Stimulated activated CD8-positive, alpha-beta memory T cell treated with anti-CD3 and anti-CD28 coated beads, Interleukin-4, amount 100 ng/mL, for 1 hour (primary cell): ENCODE results near the gene TTC28.

Experiments
- DNase-seq, 2 donors: peaks; one replicate each; pipeline ENCODE4 v3.0.0-alpha.2; 2020; ENCODE audit warnings: low read depth in 2 of 2, low spot score in 1 of 2

Gene TTC28

DNA sequence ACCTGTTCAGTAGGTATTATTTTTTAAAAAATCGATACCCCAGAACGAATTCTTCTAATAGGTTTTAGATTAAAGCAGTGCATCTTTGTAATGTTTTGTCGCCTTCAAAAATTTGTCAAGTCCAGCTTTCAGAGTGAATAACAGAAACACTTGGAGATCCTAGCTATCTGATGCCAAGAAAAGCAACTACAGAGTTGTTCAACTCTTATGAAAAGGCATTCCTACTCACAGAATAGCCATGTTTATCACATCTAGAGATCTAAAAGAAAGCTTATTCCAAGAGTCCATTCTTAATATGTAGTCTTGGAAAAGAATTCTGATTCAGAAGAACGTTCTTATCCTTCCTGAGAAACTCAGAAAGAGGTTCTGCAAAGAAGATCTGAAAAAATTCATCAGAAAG lies 268.5 kb downstream of the TTC28 start:
- DNase-seq = no peak

DNA sequence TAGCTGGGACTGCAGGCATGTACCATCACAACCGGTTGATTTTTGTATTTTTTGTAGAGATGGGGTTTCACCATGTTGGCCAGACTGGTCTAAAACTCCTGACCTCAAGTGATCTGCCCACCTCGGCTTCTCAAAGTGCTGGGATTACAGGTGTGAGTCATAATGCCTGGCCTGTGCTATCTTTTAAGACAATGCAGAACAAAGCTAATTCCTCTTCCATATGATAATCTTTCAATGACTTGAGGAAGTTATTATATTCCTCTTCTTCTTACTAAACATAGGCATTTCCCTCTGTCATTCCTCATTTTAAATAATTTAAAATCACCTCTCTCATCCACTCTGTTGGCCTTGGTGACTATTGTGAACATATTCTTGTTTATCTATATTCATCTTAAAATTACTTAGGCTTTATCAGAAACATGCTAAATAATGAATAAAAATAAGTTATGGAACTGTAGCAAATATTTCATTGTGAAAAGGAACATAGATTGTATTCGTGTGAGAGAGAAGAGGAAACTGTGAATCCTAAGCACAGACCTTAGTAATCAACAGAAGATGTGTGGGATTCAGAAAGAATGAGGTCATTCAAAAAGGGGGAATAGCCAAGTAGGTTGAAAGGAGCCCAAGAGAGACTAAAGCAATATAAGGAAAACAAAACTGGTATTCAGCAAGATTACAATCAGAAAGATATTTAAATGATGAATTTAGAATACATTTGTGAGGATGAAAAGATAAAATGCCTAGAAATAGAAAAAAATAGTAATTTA lies 269.4 kb downstream of the TTC28 start:
- DNase-seq = no peak

DNA sequence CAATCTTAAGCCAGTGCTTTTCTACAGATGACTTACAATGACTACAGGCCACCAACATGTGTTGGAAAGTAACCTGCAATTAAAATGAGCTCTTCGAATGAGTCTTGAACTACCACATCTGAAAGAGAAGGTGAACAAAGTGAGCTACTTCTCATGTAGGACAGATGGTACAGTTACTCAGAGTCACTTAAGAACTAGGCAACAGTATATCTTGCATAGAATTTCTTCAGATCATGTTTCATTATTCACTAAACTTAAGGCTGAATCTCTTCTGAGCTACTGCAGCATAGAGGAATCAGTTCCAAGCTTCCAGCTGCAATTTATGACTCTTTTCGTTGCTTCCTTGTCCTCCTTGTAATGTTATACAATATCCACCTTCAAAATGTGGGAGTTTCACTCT lies 270.9 kb downstream of the TTC28 start:
- no peak for DNase-seq

DNA sequence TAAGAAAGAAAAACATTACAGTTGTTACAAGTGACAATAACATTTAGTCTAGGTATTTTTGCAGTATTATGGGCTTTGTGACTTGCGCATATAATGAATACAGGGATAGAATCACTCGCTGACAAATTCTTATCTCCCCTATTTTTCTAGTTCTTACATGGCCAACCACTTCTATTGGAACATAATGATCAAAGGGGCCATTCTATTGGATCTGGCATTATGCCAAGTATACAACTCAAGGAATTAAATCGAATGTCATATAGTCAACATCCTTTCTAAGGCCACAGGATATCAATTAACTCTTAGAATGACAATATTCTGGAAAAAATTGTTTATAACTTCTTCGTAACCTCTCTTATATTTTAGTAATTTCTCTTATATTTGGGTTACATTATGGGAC lies 272.0 kb downstream of the TTC28 start:
- DNase-seq = no peak

DNA sequence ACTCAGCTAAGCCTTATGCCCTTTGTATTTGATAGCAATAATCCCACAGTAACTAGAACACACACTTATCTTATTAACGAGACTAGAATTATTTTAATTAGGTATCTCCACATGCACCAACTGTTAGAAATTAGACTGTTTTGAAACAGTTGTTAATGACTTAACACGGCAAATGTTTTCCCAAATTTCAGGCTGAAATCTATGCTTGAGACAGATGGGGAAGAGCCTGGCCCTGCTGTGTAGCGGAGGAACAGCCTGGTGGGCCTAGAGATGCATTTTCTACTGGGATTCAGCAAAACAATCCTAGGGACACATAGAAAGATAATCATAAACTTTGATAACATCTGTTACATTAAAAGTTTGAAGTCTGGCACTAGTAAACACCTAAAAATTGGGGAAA lies 273.4 kb downstream of the TTC28 start:
- no peak for DNase-seq

DNA sequence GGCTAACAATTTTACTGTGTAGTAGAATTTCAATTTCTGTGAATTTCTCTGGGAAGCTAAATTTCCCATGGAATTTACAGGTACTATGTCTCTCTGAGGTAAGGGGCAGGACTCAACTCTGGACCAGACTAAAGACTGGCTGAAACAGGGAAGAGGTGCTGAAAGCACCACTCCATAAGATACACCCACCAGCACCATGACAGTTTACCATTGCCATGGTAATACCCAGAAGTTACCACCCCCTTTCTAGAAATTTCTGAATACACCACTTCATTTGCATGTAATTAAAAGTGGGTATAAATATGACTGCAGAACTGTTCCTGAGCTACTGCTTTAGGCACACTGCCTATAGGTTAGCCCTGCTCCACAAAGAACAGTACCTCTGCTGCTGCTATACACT lies 274.1 kb downstream of the TTC28 start:
- DNase-seq = no peak

DNA sequence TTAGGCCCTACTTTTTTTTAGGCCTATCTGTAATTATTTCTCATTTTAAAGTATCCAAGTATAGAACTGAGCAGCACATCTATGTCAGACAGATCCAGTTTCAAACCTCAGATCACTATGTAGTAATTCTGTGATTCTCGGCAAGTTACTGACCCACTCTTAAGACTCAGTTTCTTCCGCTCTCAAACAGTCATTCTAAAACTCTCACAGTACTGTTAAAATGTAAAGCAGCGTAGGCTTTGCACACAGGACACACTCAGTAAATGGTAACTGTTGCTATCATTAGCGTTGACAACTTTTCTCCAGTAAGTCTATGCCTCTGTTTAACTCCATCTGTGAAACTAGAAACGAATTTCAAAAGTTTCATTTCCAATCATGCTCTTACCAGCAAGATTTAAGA lies 277.1 kb downstream of the TTC28 start:
- no peak for DNase-seq

DNA sequence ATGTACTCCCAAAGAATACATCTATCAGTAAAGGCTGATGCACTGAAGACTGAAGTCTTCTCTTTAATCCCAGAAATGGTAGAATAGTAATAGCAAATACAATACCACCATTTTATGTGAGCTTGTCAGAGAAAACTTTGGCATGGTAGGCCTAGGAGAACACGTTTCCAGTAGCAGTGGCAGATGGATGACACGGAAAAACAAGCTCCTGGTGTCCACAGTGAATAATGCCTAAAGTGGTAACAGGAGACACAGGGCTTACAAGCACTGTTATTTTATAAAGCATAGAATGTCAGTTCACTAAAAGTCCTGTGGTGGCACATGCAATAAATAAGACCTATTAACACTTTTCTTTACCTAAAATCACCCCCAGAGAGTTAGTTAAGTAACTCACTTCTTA lies 277.6 kb downstream of the TTC28 start:
- DNase-seq = no peak

DNA sequence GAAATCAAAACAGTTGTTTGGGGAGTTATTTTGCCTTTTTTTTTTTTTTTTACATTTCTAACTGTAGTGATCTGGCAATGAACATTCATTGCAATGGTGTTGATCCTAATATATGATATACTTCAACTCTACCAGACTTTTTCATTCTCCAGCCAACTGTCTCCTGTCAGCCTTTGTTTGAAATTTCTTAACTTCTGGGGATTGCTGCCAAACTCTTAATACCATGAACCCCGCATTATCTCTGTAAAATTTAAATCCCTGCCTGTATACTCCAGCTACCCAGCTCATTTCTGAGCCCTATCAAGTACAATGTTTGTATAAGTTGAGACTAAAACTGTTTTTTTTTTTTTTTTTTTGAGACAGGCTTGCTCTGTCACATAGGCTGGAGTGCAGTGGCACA lies 280.7 kb downstream of the TTC28 start:
- DNase-seq = no peak

DNA sequence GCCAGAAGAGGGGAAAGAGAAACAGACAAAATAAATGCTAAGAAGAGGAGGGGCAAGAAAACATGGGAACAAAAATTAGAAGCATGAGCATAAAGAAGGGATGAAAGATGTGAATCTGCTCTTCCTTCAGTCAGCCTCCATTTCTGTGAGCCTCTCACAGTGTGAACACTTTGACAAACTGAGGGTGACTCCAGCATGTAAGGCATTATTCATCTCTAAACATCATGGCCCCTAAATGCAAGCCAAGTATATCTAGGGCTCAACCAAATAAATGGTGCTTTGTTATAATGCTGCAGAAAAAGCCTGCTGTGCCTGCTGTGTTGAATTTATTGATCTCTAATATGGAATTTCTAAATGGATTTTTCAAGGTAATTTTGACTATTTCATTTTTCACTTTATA lies 281.3 kb downstream of the TTC28 start:
- DNase-seq = no peak

DNA sequence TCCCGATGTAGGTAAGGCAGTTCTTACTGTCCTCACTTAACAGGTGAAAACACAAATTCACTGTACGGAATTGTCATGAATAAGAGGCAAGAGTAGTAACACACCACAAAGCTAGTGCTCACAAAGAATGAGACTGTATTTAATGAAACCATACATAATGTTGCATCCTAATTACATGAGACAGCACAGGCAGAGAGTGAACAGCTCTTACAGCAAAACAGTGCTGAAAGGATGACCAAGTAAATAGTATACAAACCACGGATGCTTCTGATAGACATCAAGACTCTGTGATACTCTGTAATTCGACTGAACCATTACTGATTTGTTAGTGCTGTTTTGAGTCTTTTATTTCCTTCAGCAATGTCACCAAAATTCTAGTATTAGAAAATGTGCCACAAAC lies 282.3 kb downstream of the TTC28 start:
- no peak for DNase-seq

DNA sequence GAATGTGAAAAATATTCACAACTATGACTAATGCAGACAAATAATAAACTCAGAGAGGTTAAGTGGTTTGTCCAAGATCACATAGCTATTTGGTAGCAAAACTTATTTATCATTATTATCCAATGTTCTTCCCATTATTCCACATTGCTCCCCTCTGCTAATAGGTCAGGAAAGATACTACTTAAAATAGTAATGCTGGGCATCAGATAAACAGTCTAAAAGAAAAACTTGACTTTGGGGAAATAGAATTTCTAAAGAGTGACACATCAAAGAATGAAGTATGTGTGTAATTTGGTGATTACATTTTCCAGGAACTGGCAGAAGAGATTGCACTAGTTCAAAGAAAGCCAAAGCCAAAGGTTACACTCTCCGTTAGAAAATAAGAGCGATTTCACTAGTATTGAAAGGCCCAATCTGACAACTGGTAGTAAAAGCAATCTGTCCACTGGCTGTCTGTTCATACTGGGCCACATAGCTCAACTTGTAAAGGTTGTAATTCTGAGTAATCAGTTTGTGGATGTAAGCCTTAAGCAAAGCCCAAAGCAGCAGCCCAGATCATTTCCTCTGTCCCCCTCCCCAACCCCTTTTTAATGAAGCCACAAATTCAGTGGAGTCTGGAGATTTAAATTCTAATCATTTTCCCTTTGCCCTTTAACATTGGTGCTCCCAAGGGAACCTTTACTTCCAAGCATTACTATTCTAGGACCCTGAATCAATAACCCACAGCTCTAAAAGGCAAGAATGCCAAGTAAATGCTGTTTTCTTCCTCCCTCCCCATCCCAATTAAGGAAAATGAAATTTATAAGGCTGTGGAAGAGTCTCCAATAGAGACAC lies 283.5 kb downstream of the TTC28 start:
- no peak for DNase-seq

DNA sequence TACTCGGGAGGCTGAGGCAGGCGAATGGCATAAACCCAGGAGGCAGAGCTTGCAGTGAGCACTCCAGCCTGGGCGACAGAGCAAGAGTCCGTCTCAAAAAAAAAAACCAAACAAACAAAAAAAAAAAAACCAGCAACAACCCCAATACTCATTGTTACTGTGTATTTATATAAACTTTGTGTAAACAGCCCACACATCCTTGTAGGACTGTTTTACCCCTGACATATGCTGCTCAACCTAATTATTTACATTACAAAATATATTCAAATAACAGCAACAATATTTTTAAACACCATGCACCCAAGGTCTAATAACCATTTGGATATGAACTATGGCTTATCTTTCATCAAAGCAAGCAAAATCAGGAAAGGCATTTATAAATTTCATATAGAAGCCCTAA lies 284.1 kb downstream of the TTC28 start:
- DNase-seq = no peak

DNA sequence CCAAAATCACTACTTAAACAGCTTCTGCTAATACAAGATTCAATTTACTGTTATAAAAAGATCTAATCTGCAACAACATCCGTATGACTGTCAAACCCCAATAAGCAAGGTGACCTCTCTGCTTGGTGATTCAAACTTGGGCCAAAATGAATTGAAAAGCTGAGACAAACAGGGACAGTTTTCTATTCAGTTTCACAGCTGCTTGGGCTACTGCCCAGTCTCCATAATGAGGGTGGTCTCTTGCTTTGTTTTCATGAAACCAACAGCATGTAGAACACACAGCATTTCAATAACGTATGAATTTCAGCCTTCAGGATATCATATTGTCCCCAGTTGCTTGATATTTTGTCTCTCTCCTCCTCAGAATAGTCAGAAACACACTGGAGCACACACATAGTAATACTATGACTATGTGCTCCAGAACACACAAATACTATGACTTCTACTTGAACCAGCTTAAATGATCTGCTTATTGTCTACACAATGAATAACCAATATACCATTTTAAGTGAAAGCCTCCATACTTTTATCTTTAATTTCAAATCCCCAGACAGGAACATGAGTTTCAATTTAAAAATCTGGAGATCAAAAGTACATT lies 285.0 kb downstream of the TTC28 start:
- no peak for DNase-seq

DNA sequence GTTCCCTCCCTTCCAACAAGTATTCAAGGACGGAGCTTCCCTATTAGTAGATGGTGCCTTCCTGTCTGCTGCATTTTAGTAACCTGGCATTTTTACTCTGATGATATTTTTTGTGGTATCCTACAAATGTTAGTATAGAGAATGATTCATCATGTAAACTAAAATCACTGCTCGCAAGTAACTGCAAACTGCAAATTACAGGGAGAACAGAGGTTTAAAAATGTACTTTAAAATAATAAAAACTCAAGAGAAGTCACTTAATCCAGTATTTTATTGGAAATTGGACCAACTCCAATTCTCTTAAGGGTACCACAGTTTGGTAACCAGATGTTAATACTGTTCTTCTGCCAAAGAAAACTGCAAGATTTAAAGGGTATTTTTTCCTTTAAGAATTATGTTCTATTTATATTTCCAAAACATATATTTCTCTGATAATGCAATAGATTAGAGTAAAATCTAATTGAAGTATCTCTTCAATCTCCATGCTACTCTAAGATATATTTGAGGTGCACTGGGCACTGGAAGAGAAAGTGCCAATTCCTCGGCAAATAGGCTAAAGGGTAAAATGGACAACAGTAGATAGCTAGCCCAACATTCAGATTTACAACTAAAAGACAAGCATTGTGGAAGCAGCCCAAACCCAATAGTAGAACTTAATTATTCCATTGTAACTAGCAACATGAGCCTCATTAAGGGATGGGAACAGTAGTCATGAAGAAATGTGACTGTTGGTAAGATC lies 298.0 kb downstream of the TTC28 start:
- no peak for DNase-seq

DNA sequence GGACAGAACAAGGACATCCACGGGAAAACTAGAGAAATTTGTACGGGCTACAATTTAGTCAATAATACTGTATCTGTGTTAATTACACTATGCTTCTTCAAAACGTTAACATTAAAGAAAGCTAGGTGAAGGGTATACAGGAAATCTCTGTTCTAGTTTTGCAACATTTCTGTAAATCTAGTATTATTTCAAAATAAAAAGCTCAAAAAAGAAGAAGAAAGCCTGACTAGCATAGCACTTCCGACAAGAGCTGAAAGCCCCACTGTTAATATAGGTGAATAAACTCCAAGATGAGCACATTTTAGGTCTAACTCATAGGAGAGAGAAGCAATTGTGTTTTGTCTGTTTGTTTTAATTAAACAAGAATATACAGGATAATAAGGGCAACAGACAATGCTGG lies 299.7 kb downstream of the TTC28 start:
- no peak for DNase-seq

DNA sequence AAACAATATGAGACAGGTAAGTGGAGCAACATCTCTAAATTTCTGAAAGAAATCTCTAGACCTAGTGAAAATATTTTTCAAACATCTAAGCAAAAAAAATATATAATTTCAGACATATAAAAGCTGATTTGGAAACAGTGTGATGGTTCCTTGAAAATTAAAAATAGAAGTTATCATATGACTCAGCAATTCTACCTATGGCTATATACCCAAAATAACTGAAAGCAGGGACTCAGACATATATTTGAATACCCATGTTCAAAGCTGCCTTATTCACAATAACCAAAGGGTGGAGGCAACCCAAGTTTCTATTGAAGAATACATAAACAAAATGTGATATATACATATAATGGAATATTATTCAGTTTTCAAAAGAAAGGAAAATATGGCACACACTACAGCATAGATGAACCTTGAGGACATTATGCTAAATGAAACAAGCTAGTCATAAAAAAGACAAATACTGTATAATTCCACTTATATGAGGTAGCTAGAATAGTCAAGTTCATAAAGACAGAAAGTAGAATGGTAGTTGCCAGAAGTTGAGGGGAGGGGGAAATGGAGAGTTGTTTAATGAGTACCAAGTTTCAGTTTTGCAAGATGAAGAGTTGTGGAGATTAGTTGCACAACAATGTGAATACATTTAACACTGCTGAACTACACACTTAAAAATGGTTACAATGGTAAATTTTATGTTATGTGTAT lies 300.4 kb downstream of the TTC28 start:
- DNase-seq = no peak

DNA sequence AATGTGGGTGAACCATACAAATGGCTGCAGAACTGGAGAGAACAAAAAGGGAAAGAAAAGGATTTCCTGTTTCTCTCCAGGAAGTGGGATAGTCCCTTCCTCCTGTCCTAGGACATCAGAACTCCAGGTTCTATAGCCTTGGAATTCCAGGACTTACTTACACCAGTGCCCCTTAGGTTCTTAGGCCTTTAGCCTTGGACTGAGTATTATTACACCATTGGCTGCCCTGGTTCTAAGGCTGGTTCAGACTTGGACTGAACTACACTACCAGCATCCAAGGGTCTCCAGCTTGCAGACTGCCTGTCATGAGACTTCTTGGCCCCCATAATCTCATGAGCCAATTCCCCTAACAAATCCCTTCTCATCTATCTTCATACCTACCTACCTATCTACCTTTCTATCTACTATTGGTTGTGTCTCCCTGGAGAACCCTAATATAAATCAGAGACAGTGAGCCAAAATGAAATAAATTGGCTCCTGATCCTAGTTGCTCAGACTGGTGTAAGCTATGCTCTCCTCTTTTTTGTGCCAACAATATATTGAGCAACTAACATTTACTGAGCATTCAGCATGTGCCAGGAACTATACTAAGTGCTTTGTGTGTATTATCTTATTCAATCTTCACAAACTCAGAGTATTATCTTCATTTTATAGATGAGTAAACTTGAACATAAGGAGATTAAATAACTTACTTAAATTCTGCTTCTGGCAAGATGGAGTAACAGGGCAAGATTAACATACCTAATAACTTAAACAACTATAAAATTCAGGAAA lies 303.7 kb downstream of the TTC28 start:
- no peak for DNase-seq

DNA sequence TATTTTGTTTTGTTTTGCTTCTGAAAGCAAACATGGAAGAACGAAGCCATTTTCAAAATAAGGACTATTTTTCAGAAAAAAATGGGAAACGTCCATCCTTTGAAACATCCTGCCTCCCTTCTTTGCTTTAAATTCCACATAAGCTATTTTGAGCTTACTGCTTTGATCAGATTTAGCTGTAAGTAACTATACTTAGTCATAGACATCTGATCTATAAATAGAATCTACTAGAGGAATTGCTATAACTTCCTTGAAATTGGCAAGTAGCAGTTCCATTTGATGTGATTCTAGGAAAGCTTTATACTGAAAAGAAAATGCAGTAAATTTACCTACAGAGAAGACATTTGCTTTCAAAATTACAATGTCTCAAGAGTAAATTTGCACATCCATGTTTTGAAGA lies 305.8 kb downstream of the TTC28 start:
- no peak for DNase-seq

DNA sequence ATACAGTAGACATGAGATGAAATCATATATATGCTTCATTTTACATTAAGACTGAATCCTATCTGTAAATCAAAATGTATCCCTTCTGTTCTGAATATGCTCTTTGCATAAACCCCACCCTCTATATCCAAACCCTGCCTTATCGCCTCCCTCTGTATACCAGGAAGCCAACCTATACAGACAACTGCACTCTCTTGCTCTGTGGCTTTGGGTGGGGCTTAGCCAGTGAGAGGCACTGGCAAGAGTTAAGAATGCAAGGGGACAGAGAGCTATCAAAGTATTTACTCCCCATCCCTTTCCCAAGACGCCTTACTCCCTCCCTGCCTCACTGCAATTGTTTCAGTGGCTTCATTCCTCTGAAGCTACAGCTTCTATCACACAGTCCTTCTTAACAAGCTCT lies 309.8 kb downstream of the TTC28 start:
- DNase-seq = no peak
